Colonic mucosa (tissue), 4 donors: ENCODE results near the gene SERPINA5. TPM values are rescaled to one million over a fixed set of nuclear protein-coding genes. Genes with fewer than 3 reads are reported as not detected.

Experiments
- DNase-seq: peaks from one replicate; pipeline ENCODE4 v3.0.0-alpha.2; 2020
- H3K27ac ChIP-seq: fragments of 200-600 bp; one replicate; pipeline ENCODE4 v1.8.0; 2021
- H3K27me3 ChIP-seq: fragments of 200-600 bp; one replicate; pipeline ENCODE4 v1.8.0; 2021
- H3K36me3 ChIP-seq: fragments of 200-600 bp; one replicate; pipeline ENCODE4 v1.8.0; 2021
- H3K4me1 ChIP-seq: fragments of 200-600 bp; one replicate; pipeline ENCODE4 v1.8.0; 2021; ENCODE audit warnings: mild to moderate bottlenecking
- H3K4me3 ChIP-seq: fragments of 200-600 bp; one replicate; pipeline ENCODE4 v1.8.0; 2021
- H3K9ac ChIP-seq, 2 donors: one replicate each; pipeline ENCODE4 v1.7.0; 2013; ENCODE audit warnings: control low read depth in 2 of 2, low read depth in 2 of 2, low read length in 2 of 2
- H3K9me3 ChIP-seq: fragments of 200-600 bp; one replicate; pipeline ENCODE4 v1.8.0; 2021
- CTCF ChIP-seq: fragments of 200-600 bp; IDR thresholded peaks from one replicate; pipeline ENCODE4 v1.8.0; 2022; ENCODE audit warnings: antibody characterized with exemption, mild to moderate bottlenecking
- intact Hi-C: fragments of 100-400 bp; cut with DNase I; formaldehyde crosslinking; loops from one replicate; pipeline ENCODE4 v1.14.1; 2022
- total RNA-seq, 2 donors: library from RNA; stranded (reverse); fragmentation: NEBNext Ultra II Directional in 1 of 2; extraction: Animal tissue kit (Norgen Biotek cat#: 25700) in 1 of 2; gene quantifications; one replicate each; pipeline ENCODE4 v1.2.1, GENCODE V29; 2021
- donor health status: healthy.
- donor health status: DM: no; HTN: no; CAD: no.
- donor health status: DM: no; HTN: no; CAD: no.

SERPINA5 gene
- total RNA-seq, 2 donors from 2014 or later = 0.61 to 2.9 TPM

- Histone ChIP-seq H3K27ac (no peak overlapping the region), H3K27me3 (no peaks in the 10 kb centered on the region), H3K9me3 (no peaks in the 10 kb centered on the region), H3K4me1 (no peaks in the 10 kb centered on the region), H3K36me3 (no peaks in the 10 kb centered on the region), H3K4me3 (no peak overlapping the region), H3K9ac (no peak overlapping the region)
- DNase-seq = no peak
- intact Hi-C loops = no loop called here
- no peak for TF ChIP-seq CTCF
Measured at GRCh38 chr14:94630396-94630795, 49.2 kb downstream of the SERPINA5 start.

GRCh38 chr14:94631050-94631449 lies 49.8 kb downstream of the SERPINA5 start:
- Histone ChIP-seq H3K4me1 (no peaks in the 10 kb centered on the region), H3K36me3 (no peaks in the 10 kb centered on the region), H3K9me3 (no peaks in the 10 kb centered on the region), H3K27me3 (no peaks in the 10 kb centered on the region), H3K4me3 (no peak overlapping the region), H3K27ac (no peak overlapping the region), H3K9ac (no peak overlapping the region)
- no peak for TF ChIP-seq CTCF
- intact Hi-C loops = no loop called here
- no peak for DNase-seq

- H3K27me3 ChIP-seq = no peaks in the 10 kb centered on the region
- no peak overlapping the region for H3K27ac ChIP-seq
- H3K36me3 ChIP-seq = no peaks in the 10 kb centered on the region
- intact Hi-C loops = no loop called here
- DNase-seq = no peak
- H3K4me3 ChIP-seq = no peak overlapping the region
- no peak overlapping the region for H3K9ac ChIP-seq
- no peaks in the 10 kb centered on the region for H3K4me1 ChIP-seq
- TF ChIP-seq CTCF = no peak
- H3K9me3 ChIP-seq = no peaks in the 10 kb centered on the region
Measured at GRCh38 chr14:94631536-94632304, 50.5 kb downstream of the SERPINA5 start.

GRCh38 chr14:94632305-94632590 lies 51.0 kb downstream of the SERPINA5 start:
- Histone ChIP-seq H3K4me1 (no peaks in the 10 kb centered on the region), H3K9me3 (no peaks in the 10 kb centered on the region), H3K36me3 (no peaks in the 10 kb centered on the region), H3K27ac (no peak overlapping the region), H3K27me3 (no peaks in the 10 kb centered on the region), H3K9ac (no peak overlapping the region), H3K4me3 (no peak overlapping the region)
- no peak for DNase-seq
- TF ChIP-seq CTCF = no peak
- intact Hi-C loops = no loop called here

- H3K9ac ChIP-seq = no peak overlapping the region
- H3K36me3 ChIP-seq = no peaks in the 10 kb centered on the region
- intact Hi-C loops = no loop called here
- no peaks in the 10 kb centered on the region for H3K27me3 ChIP-seq
- no peaks in the 10 kb centered on the region for H3K9me3 ChIP-seq
- DNase-seq = no peak
- no peaks in the 10 kb centered on the region for H3K4me1 ChIP-seq
- TF ChIP-seq CTCF = no peak
- no peak overlapping the region for H3K4me3 ChIP-seq
- no peak overlapping the region for H3K27ac ChIP-seq
Measured at GRCh38 chr14:94633121-94633520, 51.9 kb downstream of the SERPINA5 start.
